Adipocyte (in vitro differentiated cells): Measurements from ENCODE around the gene COQ9.

Experiments used
- DNase-seq: peaks from one replicate; pipeline ENCODE4 v3.0.0-alpha.2; 2015; ENCODE audit warnings: low read depth
- H3K27me3 ChIP-seq: replicated peaks from 2 replicates; pipeline ENCODE4 v1.7.0; 2013; ENCODE audit warnings: mild to moderate bottlenecking, low read length, moderate library complexity; ENCODE audit not compliant: control insufficient read depth, insufficient read depth
- H3K36me3 ChIP-seq: 2 replicates; pipeline ENCODE4 v1.7.0; 2013; ENCODE audit warnings: low read length, mild to moderate bottlenecking, moderate library complexity; ENCODE audit not compliant: control insufficient read depth, insufficient read depth, severe bottlenecking
- H3K4me1 ChIP-seq: 2 replicates; pipeline ENCODE4 v1.7.0; 2013; ENCODE audit warnings: mild to moderate bottlenecking, low read length, moderate library complexity; ENCODE audit not compliant: control insufficient read depth, insufficient read depth
- H3K4me3 ChIP-seq: 2 replicates; pipeline ENCODE4 v1.7.0; 2013; ENCODE audit warnings: mild to moderate bottlenecking, low read length, moderate library complexity
- H3K9ac ChIP-seq: 2 replicates; pipeline ENCODE4 v1.7.0; 2013; ENCODE audit warnings: mild to moderate bottlenecking, low read length, moderate library complexity
- H3K9me3 ChIP-seq: 2 replicates; pipeline ENCODE4 v1.7.0; 2013; ENCODE audit warnings: mild to moderate bottlenecking, low read length, moderate library complexity; ENCODE audit not compliant: control insufficient read depth

COQ9 gene

GRCh38 chr16:57411362-57411976, 35.8 kb upstream of the COQ9 start:
- Histone ChIP-seq H3K27me3 (peaks cover 58% of the 10 kb centered on the region), H3K9ac (no peak overlapping the region), H3K4me3 (no peak overlapping the region), H3K4me1 (no peaks in the 10 kb centered on the region), H3K9me3 (no peaks in the 10 kb centered on the region), H3K36me3 (no peaks in the 10 kb centered on the region)
- DNase-seq: no peak

- Histone ChIP-seq H3K4me1 (peaks cover 8% of the 10 kb centered on the region), H3K4me3 (no peak overlapping the region), H3K27me3 (peaks cover 53% of the 10 kb centered on the region), H3K36me3 (no peaks in the 10 kb centered on the region), H3K9ac (no peak overlapping the region), H3K9me3 (no peaks in the 10 kb centered on the region)
- DNase-seq: no peak
Observed at GRCh38 chr16:57412584-57412983, 34.7 kb upstream of the COQ9 start.

GRCh38 chr16:57413301-57413730, 34.0 kb upstream of the COQ9 start:
- Histone ChIP-seq H3K9me3 (no peaks in the 10 kb centered on the region), H3K4me3 (no peak overlapping the region), H3K36me3 (no peaks in the 10 kb centered on the region), H3K9ac (no peak overlapping the region), H3K27me3 (peaks cover 48% of the 10 kb centered on the region), H3K4me1 (peaks cover 8% of the 10 kb centered on the region)
- no peak for DNase-seq

- peaks cover 8% of the 10 kb centered on the region for H3K4me1 ChIP-seq
- peaks cover 48% of the 10 kb centered on the region for H3K27me3 ChIP-seq
- no peak overlapping the region for H3K9ac ChIP-seq
- H3K4me3 ChIP-seq: no peak overlapping the region
- no peaks in the 10 kb centered on the region for H3K9me3 ChIP-seq
- no peaks in the 10 kb centered on the region for H3K36me3 ChIP-seq
- no peak for DNase-seq
Observed at GRCh38 chr16:57413733-57414132, 33.5 kb upstream of the COQ9 start.

GRCh38 chr16:57416084-57416483, 31.2 kb upstream of the COQ9 start:
- DNase-seq: no peak
- Histone ChIP-seq H3K36me3 (no peaks in the 10 kb centered on the region), H3K4me3 (no peak overlapping the region), H3K27me3 (peaks cover 26% of the 10 kb centered on the region), H3K4me1 (peaks cover 11% of the 10 kb centered on the region), H3K9me3 (no peaks in the 10 kb centered on the region), H3K9ac (no peak overlapping the region)

- no peak for DNase-seq
- Histone ChIP-seq H3K4me1 (peaks cover 14% of the 10 kb centered on the region), H3K27me3 (peaks cover 3% of the 10 kb centered on the region), H3K9ac (peak overlapping the region; percentile 44), H3K4me3 (no peak overlapping the region), H3K36me3 (no peaks in the 10 kb centered on the region), H3K9me3 (no peaks in the 10 kb centered on the region)
Observed at GRCh38 chr16:57419506-57419905, 27.8 kb upstream of the COQ9 start.

GRCh38 chr16:57422026-57422944, 25.0 kb upstream of the COQ9 start:
- H3K27me3 ChIP-seq: no peaks in the 10 kb centered on the region
- H3K9me3 ChIP-seq: no peaks in the 10 kb centered on the region
- H3K4me1 ChIP-seq: peaks cover 7% of the 10 kb centered on the region
- H3K36me3 ChIP-seq: peaks cover 3% of the 10 kb centered on the region
- H3K9ac ChIP-seq: peak overlapping the region; percentile 67
- peak overlapping the region; percentile 40 for H3K4me3 ChIP-seq
- peak; percentile 88 for DNase-seq

- DNase-seq: no peak
- Histone ChIP-seq H3K36me3 (peaks cover 11% of the 10 kb centered on the region), H3K4me1 (peaks cover 6% of the 10 kb centered on the region), H3K27me3 (no peaks in the 10 kb centered on the region), H3K4me3 (no peak overlapping the region), H3K9me3 (no peaks in the 10 kb centered on the region), H3K9ac (no peak overlapping the region)
Observed at GRCh38 chr16:57423152-57423551, 24.1 kb upstream of the COQ9 start.

- Histone ChIP-seq H3K9me3 (no peaks in the 10 kb centered on the region), H3K4me1 (peaks cover 3% of the 10 kb centered on the region), H3K36me3 (peaks cover 23% of the 10 kb centered on the region), H3K27me3 (no peaks in the 10 kb centered on the region), H3K4me3 (no peak overlapping the region), H3K9ac (no peak overlapping the region)
- DNase-seq: no peak
Observed at GRCh38 chr16:57424583-57424982, 22.7 kb upstream of the COQ9 start.

- Histone ChIP-seq H3K36me3 (peaks cover 39% of the 10 kb centered on the region), H3K27me3 (no peaks in the 10 kb centered on the region), H3K9ac (no peak overlapping the region), H3K4me1 (peaks cover 3% of the 10 kb centered on the region), H3K4me3 (no peak overlapping the region), H3K9me3 (no peaks in the 10 kb centered on the region)
- no peak for DNase-seq
Observed at GRCh38 chr16:57426356-57426755, 20.9 kb upstream of the COQ9 start.

GRCh38 chr16:57427307-57427706, 20.0 kb upstream of the COQ9 start:
- no peak for DNase-seq
- H3K9ac ChIP-seq: no peak overlapping the region
- no peaks in the 10 kb centered on the region for H3K27me3 ChIP-seq
- H3K4me3 ChIP-seq: no peak overlapping the region
- H3K9me3 ChIP-seq: no peaks in the 10 kb centered on the region
- H3K36me3 ChIP-seq: peaks cover 49% of the 10 kb centered on the region
- peaks cover 3% of the 10 kb centered on the region for H3K4me1 ChIP-seq
